ENCODE results near the gene C20orf144.
"Not testable (repeated sequence)": the region's sequence is repeated elsewhere in the genome, so short reads cannot be mapped to it uniquely, and the experiment has no call there.

C20orf144 gene

DNA sequence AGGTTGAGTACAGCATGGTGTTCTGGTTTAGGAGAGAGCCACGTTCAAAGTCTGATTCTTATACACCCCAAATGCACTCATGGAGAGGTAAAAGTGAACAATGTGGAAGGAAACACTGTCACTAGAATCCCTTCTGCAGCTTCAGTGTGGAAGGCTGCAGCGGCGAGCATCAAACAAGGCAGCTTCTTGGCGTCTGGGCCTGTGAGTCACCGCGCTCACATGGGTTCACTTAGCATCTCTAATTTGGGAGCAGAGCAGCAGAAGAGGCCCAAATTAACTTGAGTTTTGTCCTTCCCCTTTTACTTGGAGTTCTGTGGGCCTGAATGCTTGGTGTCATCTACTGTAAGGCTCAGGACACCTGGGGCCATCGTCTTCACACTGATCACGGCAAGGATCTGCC, 35.0 kb downstream of the C20orf144 start:
- DNase-seq: no peak

DNA sequence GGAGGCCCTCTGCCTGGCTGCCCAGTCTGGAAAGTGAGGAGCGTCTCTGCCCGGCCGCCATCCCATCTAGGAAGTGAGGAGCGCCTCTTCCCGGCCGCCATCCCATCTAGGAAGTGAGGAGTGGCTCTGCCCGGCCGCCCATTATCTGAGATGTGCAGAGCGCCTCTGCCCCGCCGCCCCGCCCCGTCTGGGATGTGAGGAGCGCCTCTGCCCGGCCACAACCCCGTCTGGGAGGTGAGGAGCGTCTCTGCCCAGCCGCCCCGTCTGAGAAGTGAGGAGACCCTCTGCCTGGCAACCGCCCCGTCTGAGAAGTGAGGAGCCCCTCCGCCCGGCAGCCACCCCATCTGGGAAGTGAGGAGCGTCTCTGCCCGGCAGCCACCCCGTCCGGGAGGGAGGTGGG, 36.8 kb downstream of the C20orf144 start:
- not testable (repeated sequence) for DNase-seq

DNA sequence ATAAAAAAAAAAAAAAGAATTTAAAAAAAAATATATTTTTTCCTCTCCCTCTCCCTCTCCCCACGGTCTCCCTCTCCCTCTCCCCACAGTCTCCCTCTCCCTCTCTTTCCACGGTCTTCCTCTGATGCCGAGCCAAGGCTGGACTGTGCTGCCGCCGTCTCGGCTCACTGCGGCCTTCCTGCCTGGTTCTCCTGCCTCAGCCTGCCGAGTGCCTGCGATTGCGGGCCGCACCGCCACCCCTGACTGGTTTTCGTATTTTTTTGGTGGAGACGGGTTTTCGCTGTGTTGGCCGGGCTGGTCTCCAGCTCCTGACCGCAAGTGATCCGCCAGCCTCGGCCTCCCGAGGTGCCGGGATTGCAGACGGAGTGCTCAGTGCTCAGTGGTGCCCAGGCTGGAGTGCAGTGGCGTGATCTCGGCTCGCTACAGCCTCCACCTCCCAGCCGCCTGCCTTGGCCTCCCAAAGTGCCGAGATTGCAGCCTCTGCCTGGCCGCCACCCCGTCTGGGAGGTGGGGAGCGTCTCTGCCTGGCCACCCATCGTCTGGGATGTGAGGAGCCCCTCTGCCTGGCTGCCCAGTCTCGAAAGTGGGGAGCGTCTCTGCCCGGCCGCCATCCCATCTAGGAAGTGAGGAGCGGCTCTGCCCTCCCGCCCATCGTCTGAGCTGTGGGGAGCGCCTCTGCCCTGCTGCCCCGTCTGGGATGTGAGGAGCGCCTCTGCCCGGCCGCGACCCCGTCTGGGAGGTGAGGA, 38.7 kb downstream of the C20orf144 start:
- DNase-seq: not testable (repeated sequence)

DNA sequence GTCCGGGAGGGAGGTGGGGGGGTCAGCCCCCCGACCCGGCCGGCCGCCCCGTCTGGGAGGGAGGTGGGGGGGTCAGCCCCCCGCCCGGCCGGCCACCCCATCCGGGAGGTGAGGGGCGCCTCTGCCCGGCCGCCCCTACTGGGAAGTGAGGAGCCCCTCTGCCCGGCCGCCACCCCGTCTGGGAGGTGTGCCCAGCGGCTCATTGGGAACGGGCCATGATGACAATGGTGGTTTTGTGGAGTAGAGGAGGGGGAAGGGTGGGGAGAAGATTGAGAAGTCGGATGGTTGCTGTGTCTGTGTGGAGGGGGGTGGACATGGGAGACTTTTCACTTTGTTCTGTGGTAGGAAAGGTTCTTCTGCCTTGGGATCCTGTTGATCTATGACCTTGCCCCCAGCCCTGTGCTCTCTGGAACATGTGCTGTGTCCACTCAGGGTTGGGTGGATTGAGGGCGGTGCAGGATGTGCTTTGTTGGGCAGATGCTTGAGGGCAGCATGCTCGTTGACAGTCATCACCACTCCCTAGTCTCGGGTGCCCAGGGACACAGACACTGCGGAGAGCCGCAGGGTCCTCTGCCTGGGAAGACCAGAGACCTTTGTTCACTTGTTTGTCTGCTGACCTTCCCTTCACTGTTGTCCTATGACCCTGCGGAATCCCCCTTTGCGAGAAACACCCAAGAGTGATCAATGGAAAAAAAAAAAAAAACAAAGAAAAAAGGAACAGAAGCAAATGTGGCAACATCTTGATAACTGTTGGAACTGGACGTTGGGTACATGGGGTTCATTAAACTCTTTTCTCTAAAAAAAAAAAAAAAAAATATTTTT, 39.7 kb downstream of the C20orf144 start:
- DNase-seq: no peak

DNA sequence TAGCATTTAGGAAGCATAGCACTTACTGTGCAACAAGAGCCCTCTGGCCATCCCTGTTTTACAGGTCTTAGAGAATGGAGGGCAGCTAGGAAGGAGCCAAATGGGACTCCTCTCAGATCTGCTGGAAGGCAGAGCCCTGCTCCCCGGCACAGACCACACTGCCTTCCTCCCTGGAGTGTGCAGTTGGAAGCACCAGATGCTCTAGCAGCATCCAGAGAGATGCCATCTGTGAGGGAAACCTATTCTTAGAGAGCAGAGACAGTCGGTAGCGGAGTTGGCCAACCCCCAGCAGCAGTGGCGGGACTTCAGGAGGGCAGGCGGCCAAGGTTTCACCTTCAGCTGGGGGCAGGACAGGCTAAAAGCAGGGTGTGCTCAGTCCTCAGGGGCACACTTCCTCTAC, 40.7 kb downstream of the C20orf144 start:
- no peak for DNase-seq

DNA sequence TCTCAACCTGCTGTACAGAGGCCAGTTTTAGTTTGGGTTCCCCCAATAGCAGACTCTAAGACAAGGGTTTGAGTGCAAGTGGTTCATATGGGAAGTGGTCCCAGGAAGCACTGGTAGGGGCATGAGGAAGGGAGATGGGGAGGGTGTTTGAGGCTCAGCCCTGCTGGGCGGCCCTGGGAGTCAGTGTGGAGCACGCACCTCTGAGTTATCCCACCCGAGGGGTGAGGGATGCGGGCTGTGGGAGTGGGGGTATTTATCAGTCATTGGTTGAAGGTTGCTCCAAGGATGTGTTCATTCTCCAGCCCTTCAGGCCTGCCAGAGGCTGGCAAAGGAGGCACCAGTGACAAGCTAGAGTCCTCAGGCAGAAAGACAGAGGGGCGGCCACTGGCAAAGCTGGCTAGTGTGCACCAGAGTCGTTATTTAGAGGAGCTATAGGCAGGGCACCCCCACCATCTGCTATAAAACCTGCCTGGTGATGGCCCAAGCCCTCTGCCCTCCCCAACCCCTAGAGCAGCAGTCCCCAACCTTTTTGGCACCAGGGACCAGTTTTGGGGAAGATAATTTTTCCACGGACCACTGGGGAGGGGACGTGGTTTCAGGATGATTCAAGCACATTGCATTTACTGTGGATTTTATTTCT, 41.5 kb downstream of the C20orf144 start:
- no peak for DNase-seq

DNA sequence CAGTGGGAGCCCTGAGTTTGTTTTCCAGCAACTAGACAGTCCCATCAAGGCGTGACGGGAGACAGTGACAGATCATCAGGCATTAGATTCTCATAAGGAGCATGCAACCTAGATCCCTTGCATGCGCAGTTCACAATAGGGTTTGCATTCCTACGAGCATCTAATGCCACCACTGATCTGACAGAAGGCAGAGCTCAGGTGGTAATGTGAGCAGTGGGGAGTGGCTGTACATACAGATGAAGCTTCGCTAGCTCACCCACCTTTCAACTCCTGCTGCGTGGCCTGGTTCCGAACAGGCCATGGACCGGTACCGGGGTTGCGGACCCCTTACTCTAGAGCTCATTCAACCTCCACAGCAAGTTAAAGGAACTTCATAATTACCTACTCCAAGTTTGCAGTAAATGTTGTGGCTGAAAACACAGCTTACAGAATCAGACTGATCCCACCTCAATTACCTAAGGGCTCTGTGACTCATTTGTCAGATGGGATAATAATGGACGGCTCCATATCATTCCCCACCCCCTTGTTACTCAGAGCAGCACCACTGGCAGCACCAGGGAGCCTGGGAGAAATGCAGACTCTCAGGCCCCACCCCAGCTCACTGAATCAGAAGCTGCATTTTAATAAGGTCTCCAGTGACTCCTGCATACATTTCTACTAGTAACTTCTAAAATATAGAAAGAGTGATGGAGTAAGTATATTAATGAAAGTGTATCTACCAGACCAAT, 42.2 kb downstream of the C20orf144 start:
- DNase-seq: no peak

DNA sequence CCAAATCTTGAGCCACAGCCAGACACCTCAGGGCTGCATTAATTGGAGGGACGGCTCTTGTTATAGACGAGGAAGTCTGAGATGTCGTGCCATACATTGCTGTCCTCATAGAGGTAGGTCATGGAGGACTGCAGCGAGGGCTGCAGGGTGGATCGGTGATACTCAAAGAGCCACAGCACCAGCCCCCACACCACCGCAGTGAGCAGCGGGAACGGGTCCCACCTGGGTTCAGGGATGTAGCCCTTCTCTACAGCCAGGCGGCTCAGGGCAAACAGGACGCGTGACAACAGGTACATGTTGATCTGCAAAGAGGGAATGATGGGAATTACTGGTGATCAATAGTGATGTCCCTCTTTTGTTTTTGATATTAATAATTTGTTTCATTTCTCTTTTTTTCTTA, 45.5 kb downstream of the C20orf144 start:
- no peak for DNase-seq

DNA sequence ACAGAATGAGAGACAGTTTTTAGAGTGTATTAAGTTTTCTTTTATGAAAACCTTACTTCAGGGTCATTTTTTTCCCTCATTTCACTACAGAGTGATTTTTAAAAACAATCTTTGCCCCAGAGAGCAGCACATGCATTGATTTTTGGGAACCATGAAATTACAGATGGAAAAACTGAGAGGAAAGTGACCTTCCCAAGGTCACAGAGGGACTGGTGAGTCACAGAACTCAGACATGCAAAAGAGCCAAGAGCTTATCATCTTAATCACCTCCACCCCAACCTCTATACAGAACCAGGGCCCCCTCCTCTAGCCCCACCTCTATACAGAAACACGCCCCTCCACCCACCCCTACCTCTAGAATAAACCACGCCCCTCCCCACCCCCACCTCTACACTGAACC, 47.3 kb downstream of the C20orf144 start:
- DNase-seq: no peak

DNA sequence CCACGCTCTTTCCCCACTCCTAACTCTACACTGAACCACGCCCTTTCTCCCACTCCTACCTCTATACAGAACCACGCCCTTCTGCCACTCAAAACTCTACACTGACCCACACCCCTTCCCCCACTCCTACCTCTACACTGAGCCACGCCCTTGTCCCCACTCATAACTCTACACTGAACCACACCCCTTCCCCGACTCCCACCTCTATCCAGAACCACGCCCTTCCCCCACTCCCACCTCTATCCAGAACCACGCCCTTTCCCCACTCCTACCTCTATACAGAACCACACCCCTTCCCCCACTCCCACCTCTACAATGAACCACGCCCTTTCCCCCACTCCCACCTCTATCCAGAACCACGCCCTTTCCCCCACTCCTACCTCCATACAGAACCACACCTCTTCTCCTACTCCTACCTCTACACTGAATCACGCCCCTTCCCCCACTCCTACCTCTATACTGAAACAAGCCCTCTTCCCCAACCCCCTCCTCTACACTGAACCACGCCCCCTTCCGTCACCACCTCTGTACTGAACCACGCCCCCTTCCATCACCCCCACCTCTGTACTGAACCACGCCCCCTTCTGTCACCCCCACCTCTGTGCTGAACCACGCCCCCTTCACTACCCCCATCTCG, 47.9 kb downstream of the C20orf144 start:
- DNase-seq: no peak

DNA sequence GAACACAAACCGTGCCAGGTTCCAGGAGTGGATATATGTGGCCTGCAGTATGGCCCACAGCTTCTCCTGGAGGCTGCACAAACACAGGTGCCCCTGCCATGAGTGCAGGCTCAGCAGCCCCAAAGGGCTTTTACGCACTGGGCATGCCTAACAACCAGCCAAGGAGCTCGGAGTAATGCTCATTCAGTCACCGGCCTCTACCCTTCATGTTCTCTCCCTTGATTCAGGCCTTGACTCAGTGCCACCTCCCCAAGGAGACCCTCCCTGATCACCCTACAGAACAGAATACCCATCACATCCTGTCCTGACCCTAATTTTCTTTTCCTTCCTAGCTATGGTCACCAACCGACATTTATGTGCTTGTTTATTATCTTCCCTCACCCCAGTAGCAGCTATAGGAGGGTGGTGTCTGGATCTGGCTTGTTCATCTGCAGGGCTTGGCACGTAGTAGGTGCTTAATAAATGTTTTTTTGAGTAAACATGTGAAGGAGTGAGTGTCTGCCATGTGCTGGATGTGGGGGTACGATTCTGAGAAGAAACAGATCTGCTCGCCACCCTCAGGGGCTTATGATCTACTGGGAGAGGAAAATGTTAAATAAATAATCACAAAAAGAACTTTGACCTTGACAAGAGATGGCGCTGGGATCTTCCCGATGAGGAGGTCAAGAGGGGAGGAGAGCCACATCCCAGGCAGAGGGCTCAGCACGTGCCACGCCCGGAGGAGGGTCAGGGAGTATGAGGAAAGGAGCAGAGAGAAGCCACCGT, 48.7 kb downstream of the C20orf144 start:
- DNase-seq: no peak

DNA sequence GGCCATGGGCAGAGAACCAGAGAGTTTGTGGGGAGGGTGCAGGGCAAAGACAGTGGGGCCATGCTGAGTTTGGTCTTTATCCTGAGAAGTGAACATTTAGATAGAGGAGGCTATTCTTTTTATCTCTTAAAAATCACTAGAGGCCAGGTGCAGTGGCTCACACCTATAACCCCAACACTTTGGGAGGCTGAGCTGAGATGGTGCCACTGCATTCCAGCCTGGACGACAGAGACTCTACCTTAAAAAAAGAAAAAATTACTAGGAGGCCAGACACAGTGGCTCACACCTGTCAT, 49.3 kb downstream of the C20orf144 start:
- DNase-seq: no peak

Data from stimulated activated CD4-positive, alpha-beta T cell treated with anti-CD3 and anti-CD28 coated beads, Interleukin-2, amount 100 ng/mL, for 48 hours (primary cell).